ENCODE results near the gene DCUN1D1.

Gene DCUN1D1

GRCh38 chr3:182967218-182968204 lies 12.8 kb downstream of the DCUN1D1 start:
- no peak overlapping the region for H3K4me3 ChIP-seq (ENCODE audit: low read length)

GRCh38 chr3:182965861-182966366 lies 14.4 kb downstream of the DCUN1D1 start:
- no peak for TF ChIP-seq CTCF (IDR thresholded peaks at IDR 0.05; ENCODE audit: insufficient read depth, low read depth, low read length, missing control alignments)
- no peak for DNase-seq (ENCODE audit: low read depth)
- no peak overlapping the region for H3K4me3 ChIP-seq (ENCODE audit: low read length)

More at GRCh38 chr3:182967218-182968204, 12.8 kb downstream of the DCUN1D1 start:
- no peak for TF ChIP-seq CTCF (IDR thresholded peaks at IDR 0.05; ENCODE audit: insufficient read depth, low read depth, low read length, missing control alignments)
- DNase-seq (ENCODE audit: low read depth) = no peak

GRCh38 chr3:182964179-182964578 lies 16.2 kb downstream of the DCUN1D1 start:
- H3K4me3 ChIP-seq (ENCODE audit: low read length) = no peak overlapping the region
- DNase-seq (ENCODE audit: low read depth) = no peak
- TF ChIP-seq CTCF (IDR thresholded peaks at IDR 0.05; ENCODE audit: insufficient read depth, low read depth, low read length, missing control alignments) = no peak

GRCh38 chr3:182962166-182962565 lies 18.2 kb downstream of the DCUN1D1 start:
- TF ChIP-seq CTCF (IDR thresholded peaks at IDR 0.05; ENCODE audit: insufficient read depth, low read depth, low read length, missing control alignments) = no peak
- DNase-seq (ENCODE audit: low read depth) = no peak
- H3K4me3 ChIP-seq (ENCODE audit: low read length) = no peak overlapping the region

- H3K4me3 ChIP-seq (ENCODE audit: low read length) = no peak overlapping the region
- DNase-seq (ENCODE audit: low read depth) = no peak
- no peak for TF ChIP-seq CTCF (IDR thresholded peaks at IDR 0.05; ENCODE audit: insufficient read depth, low read depth, low read length, missing control alignments)
Observed at GRCh38 chr3:182959474-182960350, 20.6 kb downstream of the DCUN1D1 start.

- no peak for DNase-seq (ENCODE audit: low read depth)
- TF ChIP-seq CTCF (IDR thresholded peaks at IDR 0.05; ENCODE audit: insufficient read depth, low read depth, low read length, missing control alignments) = no peak
- H3K4me3 ChIP-seq (ENCODE audit: low read length) = no peak overlapping the region
Observed at GRCh38 chr3:182957676-182958266, 22.6 kb downstream of the DCUN1D1 start.

Measured in epithelial cell of esophagus (primary cell).